HG02943 (cell line): ENCODE measurements around the gene BTAF1.

Experiments used
- ATAC-seq: cut with Tn5 transposase; IDR thresholded peaks from one replicate; pipeline ENCODE4 v1.9.1; 2021; ENCODE audit warnings: mild to moderate bottlenecking, low read depth, moderate library complexity; ENCODE audit not compliant: unreplicated experiment

Gene BTAF1

DNA sequence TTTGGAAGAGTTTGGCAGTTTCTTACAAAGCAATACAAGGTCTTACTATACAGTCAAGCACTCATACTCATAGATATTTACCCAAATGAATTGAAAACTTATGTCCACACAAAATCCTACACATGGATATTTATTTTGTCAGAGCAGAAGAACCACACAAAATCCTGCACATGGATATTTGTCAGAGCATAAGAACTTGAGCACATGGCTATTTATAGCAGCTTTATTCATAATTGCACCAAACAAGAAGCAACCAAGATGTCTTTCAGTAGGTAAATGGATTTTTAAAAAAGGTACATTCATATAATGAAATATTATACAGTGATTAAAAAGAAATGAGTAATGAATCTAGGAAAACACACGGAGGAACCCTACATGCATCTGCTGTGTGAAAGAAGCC, 115.4 kb downstream of the BTAF1 start:
- no peak for ATAC-seq

DNA sequence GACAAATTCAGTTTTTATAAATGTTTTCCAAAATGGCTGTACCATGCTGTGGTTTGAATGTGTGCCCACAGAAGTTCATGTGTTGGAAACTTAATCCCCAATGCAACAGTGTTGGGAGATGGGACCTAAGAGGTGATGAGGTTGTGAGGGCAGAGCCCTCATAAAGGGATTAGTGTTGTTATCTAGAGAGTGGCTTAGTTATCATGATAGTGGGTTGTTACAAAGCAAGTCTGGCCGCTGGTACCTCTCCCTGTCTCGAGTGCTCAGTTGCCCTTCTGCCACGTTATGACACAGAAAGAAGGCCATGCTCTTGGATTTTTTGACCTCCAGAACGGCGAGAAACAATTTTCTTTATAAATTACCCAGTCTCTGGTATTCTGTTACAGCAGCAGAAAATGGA, 119.0 kb downstream of the BTAF1 start:
- ATAC-seq: no peak

DNA sequence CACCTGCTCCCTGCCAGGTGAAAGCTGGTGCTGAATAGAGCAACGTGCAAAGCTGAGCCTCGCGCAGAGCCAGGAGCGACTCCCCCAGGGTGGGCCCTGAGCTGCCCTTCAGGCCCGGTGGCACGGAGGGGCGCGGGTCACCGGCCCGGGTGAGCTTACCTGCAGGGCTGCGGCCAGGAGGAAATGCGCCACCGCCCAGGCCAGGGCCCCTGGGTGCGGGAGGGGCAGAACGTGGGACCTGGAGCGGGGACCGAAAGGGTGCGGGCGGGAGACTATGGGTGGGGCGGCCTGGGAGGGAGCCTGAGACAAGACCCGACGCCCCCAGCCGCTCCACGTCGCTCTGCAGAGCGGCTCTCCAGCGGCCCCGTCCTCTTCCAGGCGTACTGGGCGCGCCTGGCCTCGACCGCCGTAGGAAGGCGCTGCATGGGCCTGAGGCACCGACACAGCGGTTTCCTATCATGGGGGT, 122.1 kb downstream of the BTAF1 start:
- no peak for ATAC-seq

DNA sequence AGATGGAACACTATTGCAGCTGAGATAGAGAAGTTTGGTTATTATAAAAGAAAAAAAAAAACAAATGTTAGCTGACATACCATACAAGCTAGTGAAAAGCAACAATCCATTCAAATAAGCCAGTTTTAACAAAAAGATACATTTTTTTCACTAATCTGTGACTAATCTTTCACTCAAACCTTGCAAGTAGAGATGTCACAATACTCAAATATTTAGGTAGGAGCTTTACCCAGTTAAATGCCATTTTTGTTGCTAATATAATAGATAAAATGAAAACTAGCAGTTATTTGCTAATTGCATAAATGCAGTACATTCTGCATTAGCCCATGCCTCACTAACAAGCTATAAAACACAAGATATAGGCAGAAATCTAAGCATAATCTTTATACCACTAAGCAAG, 123.6 kb downstream of the BTAF1 start:
- ATAC-seq: no peak

DNA sequence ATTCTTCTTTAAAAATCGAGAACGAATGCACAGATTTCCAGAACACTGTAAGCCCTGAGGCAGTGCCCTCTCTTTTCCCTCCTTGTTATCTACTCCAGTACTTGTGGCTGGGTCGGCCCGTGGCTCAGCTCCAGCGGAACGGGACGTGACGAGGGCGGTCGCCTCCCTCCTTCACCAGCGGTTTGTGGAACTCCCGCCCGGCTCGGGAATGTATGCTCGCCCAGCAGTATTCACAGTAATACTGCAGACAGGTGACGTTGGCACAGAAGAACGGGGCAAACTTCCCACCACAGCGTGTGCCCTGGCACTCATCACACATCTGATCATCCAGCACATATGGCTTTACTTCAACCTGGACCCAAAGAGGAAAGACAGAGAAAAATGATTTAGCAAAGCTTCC, 128.5 kb downstream of the BTAF1 start:
- ATAC-seq: no peak

DNA sequence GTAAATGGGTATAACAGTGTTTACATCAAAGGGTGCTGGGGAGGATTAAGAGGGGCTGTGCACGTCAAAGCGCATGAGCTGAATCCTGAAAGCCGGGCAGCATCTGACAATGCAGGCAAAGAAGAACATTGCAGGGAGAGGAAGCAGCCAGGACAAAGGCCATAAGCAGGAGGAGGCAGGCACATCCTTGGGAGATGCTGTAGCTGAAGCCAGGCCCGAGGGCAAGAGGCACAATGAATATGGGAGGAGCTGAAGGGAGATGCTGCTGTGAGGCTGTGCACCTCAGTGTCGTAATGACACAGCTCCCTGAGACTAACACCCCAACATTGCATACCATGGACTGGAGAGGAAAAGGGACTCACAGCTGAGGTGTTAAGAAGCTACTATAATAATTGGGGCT, 129.2 kb downstream of the BTAF1 start:
- ATAC-seq: no peak

DNA sequence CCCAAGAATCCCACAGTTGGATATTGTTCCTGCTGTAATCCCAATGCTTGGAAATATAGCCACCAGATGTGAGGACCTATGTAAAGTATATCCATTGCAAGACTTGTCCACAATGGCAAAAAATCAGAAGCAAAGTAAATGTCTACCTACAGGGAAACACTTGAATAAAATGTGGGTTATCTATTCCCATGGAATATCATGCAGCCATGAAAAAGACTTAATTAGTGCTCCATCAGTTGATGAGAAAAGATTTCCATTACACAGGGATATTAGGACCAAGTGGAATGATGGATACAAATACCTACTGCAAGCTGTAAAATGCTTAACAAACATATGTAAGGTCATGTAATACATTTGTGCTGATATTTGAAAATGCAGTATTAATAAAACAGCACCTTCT, 131.2 kb downstream of the BTAF1 start:
- no peak for ATAC-seq

DNA sequence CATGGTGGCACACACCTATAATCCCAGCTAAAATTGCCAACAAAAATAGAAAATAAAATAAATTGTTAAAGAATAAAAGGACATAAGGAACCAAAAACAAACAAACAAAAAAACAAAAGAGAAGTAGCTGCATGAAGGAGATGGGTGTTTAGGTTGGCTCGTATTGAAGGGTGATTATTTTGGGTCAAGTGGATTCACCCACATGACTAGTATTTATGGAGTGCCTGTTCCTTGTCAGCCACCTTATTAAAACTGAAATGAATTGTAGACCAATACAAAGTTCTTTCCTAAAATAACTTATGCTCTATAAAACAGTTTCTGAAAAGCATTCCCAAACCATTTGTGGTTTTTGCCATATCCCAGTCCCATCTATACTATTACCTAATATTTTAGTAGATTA, 138.7 kb downstream of the BTAF1 start:
- no peak for ATAC-seq

DNA sequence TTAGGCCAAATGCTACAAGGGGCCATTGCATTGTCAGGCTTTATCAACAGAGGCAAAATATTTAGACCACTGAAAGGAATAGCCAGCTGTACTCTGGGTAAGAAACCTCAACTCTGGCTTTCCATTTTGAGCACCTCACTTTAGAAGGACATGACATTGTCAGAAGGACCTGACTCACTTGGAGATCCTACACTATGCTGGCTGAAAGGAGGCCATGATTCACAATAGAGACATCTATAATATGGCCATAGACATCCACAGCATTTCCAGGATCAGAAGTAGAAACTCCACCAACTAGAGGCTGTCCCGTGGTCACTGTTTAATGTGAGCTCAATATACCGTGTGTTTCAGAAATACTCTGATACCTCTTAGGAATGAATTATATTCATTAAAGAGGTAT, 140.9 kb downstream of the BTAF1 start:
- ATAC-seq: no peak

DNA sequence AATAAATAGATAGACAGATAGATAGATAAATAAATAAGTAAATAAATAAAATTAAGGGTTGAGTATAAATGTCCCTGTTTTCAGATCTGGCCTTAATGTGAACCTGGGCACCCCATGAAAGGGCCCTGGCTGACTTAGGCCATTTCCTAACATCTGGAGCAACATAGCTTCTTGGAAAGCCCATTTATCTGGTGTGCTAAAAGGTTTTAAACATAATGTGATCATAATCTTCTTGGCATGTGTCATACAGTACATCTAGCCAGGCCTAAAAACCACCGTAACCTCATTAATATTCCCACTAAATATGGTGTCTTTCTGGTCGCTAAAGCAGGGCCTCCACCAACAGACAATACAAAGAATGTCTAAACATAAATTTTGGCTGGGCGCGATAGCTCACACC, 142.8 kb downstream of the BTAF1 start:
- no peak for ATAC-seq

DNA sequence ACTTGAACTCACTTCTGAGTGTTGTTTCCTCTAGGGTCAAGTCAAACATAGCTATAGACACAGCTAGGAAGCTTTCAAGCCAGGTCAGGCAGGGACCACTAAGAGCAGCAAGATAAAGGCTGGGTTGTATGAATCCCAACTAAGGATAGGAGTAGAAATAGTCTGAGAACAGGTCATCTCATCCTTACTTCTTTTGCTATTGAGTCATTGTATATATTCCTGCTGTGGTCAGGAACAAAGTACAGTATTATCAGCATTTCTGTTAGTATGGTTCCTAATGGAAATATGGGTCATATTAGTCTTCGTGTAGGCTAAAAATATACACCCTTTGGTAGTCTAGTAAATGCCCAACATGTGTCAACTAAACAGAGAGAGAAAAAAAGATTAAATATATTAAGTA, 145.3 kb downstream of the BTAF1 start:
- no peak for ATAC-seq

DNA sequence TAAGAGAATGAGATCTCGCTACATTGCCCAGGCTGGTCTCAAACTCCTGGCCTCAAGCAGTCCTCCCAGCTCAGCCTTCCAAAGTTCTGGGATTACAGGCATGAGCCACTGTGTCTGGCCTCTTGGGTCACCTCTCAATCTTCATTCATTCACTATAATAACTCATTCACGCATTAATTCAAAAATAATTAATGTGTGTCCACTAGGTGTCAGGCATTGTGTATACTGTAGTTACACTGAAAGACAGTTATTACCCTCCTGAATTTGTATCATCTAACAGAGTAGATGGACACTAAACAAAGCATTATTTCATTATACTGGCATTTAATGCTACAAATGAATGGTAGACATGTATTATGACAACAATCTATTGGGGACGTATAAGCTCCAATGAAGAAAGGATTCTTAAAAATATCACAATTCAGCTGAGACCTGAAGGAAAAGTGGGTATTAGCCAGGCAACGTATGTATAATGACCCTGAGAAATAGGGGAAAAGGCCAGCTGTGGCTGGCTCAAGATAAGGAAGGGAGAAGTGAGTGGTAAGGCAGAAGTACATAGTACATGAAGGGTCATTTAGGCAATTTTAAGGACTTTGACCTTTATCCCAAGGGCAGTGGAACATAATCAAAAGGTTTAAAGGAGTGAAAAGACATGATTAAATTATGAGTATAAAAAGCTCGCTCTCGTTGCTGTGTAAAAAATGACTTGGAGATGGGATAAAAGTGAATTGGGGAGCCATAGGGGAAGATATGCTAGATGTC, 150.7 kb downstream of the BTAF1 start:
- ATAC-seq: no peak

DNA sequence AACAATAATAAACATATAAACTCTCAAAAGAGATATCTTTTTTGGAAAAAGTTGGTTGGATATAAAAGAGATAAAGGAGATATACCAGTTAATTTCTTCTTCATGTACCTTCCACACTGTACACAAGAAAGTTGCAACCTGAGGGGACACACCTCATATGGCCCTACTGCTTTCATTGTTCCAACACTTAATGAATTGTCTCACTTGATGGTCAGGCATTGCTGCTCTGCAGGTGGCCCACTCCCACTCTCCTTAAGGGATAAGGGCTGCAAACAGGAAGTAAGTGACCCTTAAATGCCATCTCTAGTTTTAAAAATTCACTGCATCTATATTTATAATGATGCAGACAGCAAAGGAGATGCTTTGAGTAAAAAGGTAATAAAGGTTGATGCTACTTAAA, 152.3 kb downstream of the BTAF1 start:
- ATAC-seq: no peak

DNA sequence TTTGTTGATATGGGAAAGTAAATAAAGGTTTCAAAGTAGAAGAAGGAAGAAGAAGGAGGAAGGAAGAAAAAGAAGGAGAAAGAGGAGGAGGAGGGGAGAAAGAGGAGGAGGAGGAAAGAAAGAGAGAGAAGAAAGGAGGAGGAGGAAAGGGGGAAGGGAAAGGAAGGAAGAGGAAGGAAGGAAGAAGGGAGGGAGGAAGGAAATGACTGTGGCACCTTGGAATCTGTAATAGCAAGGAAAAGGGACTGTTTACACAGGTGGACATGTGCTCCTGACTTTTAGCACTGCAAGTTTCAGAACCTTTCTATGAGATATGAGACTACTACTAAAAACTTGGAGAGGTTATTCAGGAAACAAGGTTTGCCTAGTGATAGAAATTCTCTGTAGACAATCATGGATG, 153.2 kb downstream of the BTAF1 start:
- no peak for ATAC-seq

DNA sequence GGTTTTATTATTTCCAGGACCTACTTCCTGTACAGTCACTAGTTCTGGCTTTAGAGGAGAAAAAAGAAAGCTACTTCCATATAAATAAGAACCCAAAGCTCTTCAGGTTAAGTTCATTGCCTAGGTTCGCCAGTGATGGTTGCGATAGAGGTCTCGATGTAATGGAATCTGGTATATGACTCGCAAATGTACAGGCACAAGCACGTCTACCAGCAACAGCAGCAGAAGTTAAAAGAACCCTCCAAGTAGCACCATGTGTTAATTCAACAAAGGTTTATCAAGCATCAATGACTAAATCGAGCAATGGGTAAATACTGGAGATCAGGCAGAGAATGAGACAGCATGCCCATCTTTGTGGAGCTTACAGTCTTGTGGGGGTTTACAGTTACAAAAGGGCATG, 155.4 kb downstream of the BTAF1 start:
- no peak for ATAC-seq
